Immature natural killer cell (primary cell): Measurements from ENCODE around the gene FGF14. TPM values are rescaled to one million over a fixed set of nuclear protein-coding genes. Genes with fewer than 3 reads are reported as not detected.

ENCODE experiments used
- DNase-seq, 3 donors: peaks; one replicate each; pipeline ENCODE4 v3.0.0; 2022; ENCODE audit warnings: mixed read lengths in 1 of 3
- H3K27ac Mint-ChIP-seq, 6 donors: one replicate each; pipeline ENCODE4 v1.8.0; 2020; ENCODE audit warnings: mixed read lengths in 6 of 6, mild to moderate bottlenecking in 5 of 6, inconsistent platforms in 4 of 6, moderate library complexity in 3 of 6
- H3K27me3 Mint-ChIP-seq, 3 donors: one replicate each; pipeline ENCODE4 v1.8.0; 2020 to 2021; ENCODE audit warnings: low read depth in 3 of 3, mild to moderate bottlenecking in 3 of 3, mixed read lengths in 3 of 3, moderate library complexity in 3 of 3, inconsistent platforms in 1 of 3
- H3K36me3 Mint-ChIP-seq, 3 donors: one replicate each; pipeline ENCODE4 v1.8.0; 2020; ENCODE audit warnings: mixed read lengths in 3 of 3, inconsistent platforms in 2 of 3, mild to moderate bottlenecking in 2 of 3
- H3K4me1 Mint-ChIP-seq, 2 donors: one replicate each; pipeline ENCODE4 v1.8.0; 2020; ENCODE audit warnings: inconsistent platforms in 2 of 2, mild to moderate bottlenecking in 2 of 2, mixed read lengths in 2 of 2, moderate library complexity in 1 of 2
- H3K4me3 Mint-ChIP-seq, 5 donors: one replicate each; pipeline ENCODE4 v1.8.0; 2020; ENCODE audit warnings: mild to moderate bottlenecking in 5 of 5, mixed read lengths in 5 of 5, inconsistent platforms in 3 of 5, moderate library complexity in 3 of 5
- H3K9me3 Mint-ChIP-seq, 6 donors: one replicate each; pipeline ENCODE4 v1.8.0; 2020; ENCODE audit warnings: mild to moderate bottlenecking in 6 of 6, mixed read lengths in 6 of 6, inconsistent platforms in 4 of 6, moderate library complexity in 3 of 6
- polyA plus RNA-seq, 3 donors: library from polyadenylated mRNA; unstranded; fragments of 300-500 nt; fragmentation: Illumina TruSeq; gene quantifications; one replicate each; pipeline ENCODE4 v1.2.3, GENCODE V29; 2021

FGF14 gene
- not detected for polyA plus RNA-seq

- Mint-ChIP-seq H3K36me3 (peaks cover 0 to 9% (median 3%) of the 10 kb centered on the region in 3 donors), H3K27me3 (peaks cover 17 to 26% (median 25%) of the 10 kb centered on the region in 3 donors), H3K4me1 (peaks cover 8 to 13% of the 10 kb centered on the region in 2 donors), H3K27ac (no peak within 1 kb of the TSS), H3K4me3 (peak within 1 kb of the TSS in 4 of 5 donors; percentile 30 to 67 (median 36)), H3K9me3 (peaks cover 0 to 2% (median 0%) of the 10 kb centered on the region in 6 donors)
- no peak for DNase-seq
Observed at GRCh38 chr13:102401766-102402165, at the start of gene FGF14. TSS of gene FGF14 (minus strand) at chr13:102402048.

GRCh38 chr13:102443249-102443648 lies 41.4 kb upstream of the FGF14 start:
- no peak overlapping the region for H3K27ac Mint-ChIP-seq
- no peaks in the 10 kb centered on the region for H3K4me1 Mint-ChIP-seq
- peaks cover 0 to 12% (median 0%) of the 10 kb centered on the region in 6 donors for H3K9me3 Mint-ChIP-seq
- DNase-seq, result no peak
- no peaks in the 10 kb centered on the region for H3K36me3 Mint-ChIP-seq
- H3K4me3 Mint-ChIP-seq, result no peak overlapping the region
- H3K27me3 Mint-ChIP-seq, result peaks cover 6 to 19% (median 8%) of the 10 kb centered on the region in 3 donors

- Mint-ChIP-seq H3K27ac (no peak overlapping the region), H3K9me3 (peaks cover 0 to 12% (median 0%) of the 10 kb centered on the region in 6 donors), H3K4me3 (no peak overlapping the region), H3K27me3 (peaks cover 2 to 19% (median 8%) of the 10 kb centered on the region in 3 donors), H3K36me3 (no peaks in the 10 kb centered on the region), H3K4me1 (no peaks in the 10 kb centered on the region)
- DNase-seq, result no peak
Observed at GRCh38 chr13:102441085-102441484, 39.2 kb upstream of the FGF14 start.

GRCh38 chr13:102440259-102440936 lies 38.5 kb upstream of the FGF14 start:
- H3K36me3 Mint-ChIP-seq, result no peaks in the 10 kb centered on the region
- no peak overlapping the region for H3K4me3 Mint-ChIP-seq
- DNase-seq, result no peak
- peaks cover 0 to 16% (median under 1%) of the 10 kb centered on the region in 6 donors for H3K9me3 Mint-ChIP-seq
- no peaks in the 10 kb centered on the region for H3K4me1 Mint-ChIP-seq
- no peak overlapping the region for H3K27ac Mint-ChIP-seq
- peaks cover 2 to 15% (median 7%) of the 10 kb centered on the region in 3 donors for H3K27me3 Mint-ChIP-seq

- peaks cover 11 to 27% (median 15%) of the 10 kb centered on the region in 6 donors for H3K9me3 Mint-ChIP-seq
Observed at GRCh38 chr13:102422690-102423089, 20.8 kb upstream of the FGF14 start.

GRCh38 chr13:102405499-102406100 lies 3.8 kb upstream of the FGF14 start:
- peaks cover 0 to 2% (median 0%) of the 10 kb centered on the region in 6 donors for H3K9me3 Mint-ChIP-seq
- no peak for DNase-seq
- H3K27me3 Mint-ChIP-seq, result peaks cover 9 to 25% (median 17%) of the 10 kb centered on the region in 3 donors
- H3K4me1 Mint-ChIP-seq, result peaks cover 7 to 13% of the 10 kb centered on the region in 2 donors
- H3K36me3 Mint-ChIP-seq, result peaks cover 0 to 5% (median 3%) of the 10 kb centered on the region in 3 donors
- no peak overlapping the region for H3K4me3 Mint-ChIP-seq
- no peak overlapping the region for H3K27ac Mint-ChIP-seq

More at GRCh38 chr13:102422690-102423089, 20.8 kb upstream of the FGF14 start:
- H3K27me3 Mint-ChIP-seq, result no peaks in the 10 kb centered on the region
- no peak overlapping the region for H3K4me3 Mint-ChIP-seq
- no peaks in the 10 kb centered on the region for H3K36me3 Mint-ChIP-seq
- H3K4me1 Mint-ChIP-seq, result no peaks in the 10 kb centered on the region
- H3K27ac Mint-ChIP-seq, result no peak overlapping the region
- no peak for DNase-seq

- peaks cover 0 to 9% (median 3%) of the 10 kb centered on the region in 3 donors for H3K36me3 Mint-ChIP-seq
- no peak overlapping the region for H3K27ac Mint-ChIP-seq
- no peak overlapping the region for H3K4me3 Mint-ChIP-seq
- peaks cover 8 to 13% of the 10 kb centered on the region in 2 donors for H3K4me1 Mint-ChIP-seq
- H3K9me3 Mint-ChIP-seq, result peaks cover 0 to 2% (median 0%) of the 10 kb centered on the region in 6 donors
- DNase-seq, result no peak
- peaks cover 14 to 26% (median 21%) of the 10 kb centered on the region in 3 donors for H3K27me3 Mint-ChIP-seq
Observed at GRCh38 chr13:102402290-102402689, 442 bp upstream of the FGF14 start.

GRCh38 chr13:102401265-102401664 lies 583 bp downstream of the FGF14 start:
- no peak for DNase-seq
- no peak overlapping the region for H3K27ac Mint-ChIP-seq
- H3K27me3 Mint-ChIP-seq, result peaks cover 17 to 26% (median 25%) of the 10 kb centered on the region in 3 donors
- peaks cover 8 to 13% of the 10 kb centered on the region in 2 donors for H3K4me1 Mint-ChIP-seq
- H3K4me3 Mint-ChIP-seq, result peak overlapping the region in 3 of 5 donors; percentile 30 to 67 (median 40)
- H3K9me3 Mint-ChIP-seq, result peaks cover 0 to 2% (median 0%) of the 10 kb centered on the region in 6 donors
- H3K36me3 Mint-ChIP-seq, result peaks cover 0 to 9% (median 3%) of the 10 kb centered on the region in 3 donors

GRCh38 chr13:102400675-102401145 lies 1.1 kb downstream of the FGF14 start:
- peaks cover 0 to 2% (median 0%) of the 10 kb centered on the region in 6 donors for H3K9me3 Mint-ChIP-seq
- H3K4me3 Mint-ChIP-seq, result peak overlapping the region in 3 of 5 donors; percentile 32 to 67 (median 40)
- H3K36me3 Mint-ChIP-seq, result peaks cover 0 to 9% (median 3%) of the 10 kb centered on the region in 3 donors
- DNase-seq, result no peak
- no peak overlapping the region for H3K27ac Mint-ChIP-seq
- peaks cover 17 to 26% (median 25%) of the 10 kb centered on the region in 3 donors for H3K27me3 Mint-ChIP-seq
- H3K4me1 Mint-ChIP-seq, result peaks cover 8 to 13% of the 10 kb centered on the region in 2 donors

GRCh38 chr13:102399791-102400674 lies 1.8 kb downstream of the FGF14 start:
- peaks cover 17 to 27% (median 25%) of the 10 kb centered on the region in 3 donors for H3K27me3 Mint-ChIP-seq
- H3K4me1 Mint-ChIP-seq, result peaks cover 8 to 15% of the 10 kb centered on the region in 2 donors
- H3K4me3 Mint-ChIP-seq, result peak overlapping the region in 4 of 5 donors; percentile 37 to 74 (median 46)
- no peak overlapping the region for H3K27ac Mint-ChIP-seq
- no peaks in the 10 kb centered on the region for H3K9me3 Mint-ChIP-seq
- DNase-seq, result no peak
- peaks cover 0 to 9% (median 3%) of the 10 kb centered on the region in 3 donors for H3K36me3 Mint-ChIP-seq

- Mint-ChIP-seq H3K27me3 (peaks cover 14 to 19% (median 16%) of the 10 kb centered on the region in 3 donors), H3K9me3 (no peaks in the 10 kb centered on the region), H3K4me3 (peak overlapping the region in 3 of 5 donors; percentile 85 to 90 (median 87)), H3K36me3 (peaks cover 0 to 4% (median 0%) of the 10 kb centered on the region in 3 donors), H3K4me1 (peaks cover 13 to 16% of the 10 kb centered on the region in 2 donors), H3K27ac (no peak overlapping the region)
- DNase-seq, result no peak
Observed at GRCh38 chr13:102395939-102396338, 5.9 kb downstream of the FGF14 start.

GRCh38 chr13:102395174-102395573 lies 6.7 kb downstream of the FGF14 start:
- Mint-ChIP-seq H3K4me3 (peak overlapping the region; percentile 85 to 90 (median 87)), H3K4me1 (peaks cover 8 to 13% of the 10 kb centered on the region in 2 donors), H3K27ac (peak overlapping the region in 3 of 6 donors; percentile 41 to 70 (median 51)), H3K27me3 (peaks cover 8 to 17% (median 16%) of the 10 kb centered on the region in 3 donors), H3K9me3 (no peaks in the 10 kb centered on the region), H3K36me3 (peaks cover 0 to 4% (median 0%) of the 10 kb centered on the region in 3 donors)
- no peak for DNase-seq
